Body of pancreas (tissue), 4 donors: ENCODE measurements around the gene TPST2.

Experiments used
- POLR2A ChIP-seq, 3 donors: fragments of 450-650 bp; IDR thresholded peaks; one replicate each; pipeline ENCODE4 v1.6.1; 2016; ENCODE audit warnings: antibody characterized with exemption in 3 of 3, mild to moderate bottlenecking in 2 of 3
- TF ChIP-seq, protein P1 (sequence below), 7 experiments: fragments of 450-650 bp in 4 of 7; fragments of 200-600 bp in 3 of 7; sonication (generic) in 3 of 7; IDR thresholded peaks; one replicate each; pipeline ENCODE4 v1.5.1; 2016 to 2019; ENCODE audit warnings: antibody characterized with exemption in 7 of 7

DNA sequence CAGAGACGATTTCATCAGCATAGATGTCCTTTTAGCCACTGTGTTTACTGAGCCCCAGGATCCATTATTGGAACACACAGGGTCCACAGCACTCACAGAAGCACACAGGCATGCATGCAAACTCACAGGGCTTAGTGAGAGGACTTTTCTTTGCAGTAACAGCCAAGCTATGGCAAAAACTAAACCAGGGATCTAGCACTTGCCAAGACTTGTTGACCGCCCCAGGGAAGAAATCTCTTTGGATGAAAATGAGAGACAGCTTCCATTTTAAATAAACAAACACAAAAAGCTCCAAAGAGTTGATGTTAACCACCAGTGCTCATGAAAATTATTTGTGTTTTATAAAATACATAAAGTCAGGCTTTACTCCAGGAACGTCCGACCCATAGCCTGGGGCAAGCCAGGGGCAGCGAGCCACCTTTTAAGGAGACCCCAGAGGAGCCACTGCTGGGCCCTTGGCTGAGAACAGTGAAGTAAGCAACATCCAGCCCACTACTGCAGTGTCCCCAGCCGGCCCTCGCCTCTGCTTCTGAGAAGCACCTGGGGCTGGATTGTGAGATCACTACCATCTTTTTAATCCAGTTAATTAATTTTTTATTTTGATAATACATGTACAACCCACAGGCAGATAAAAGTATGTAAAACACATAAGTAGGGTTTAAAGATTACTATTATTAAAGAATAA is 55.6 kb downstream of the TPST2 start:
- TF ChIP-seq, protein P1, sequence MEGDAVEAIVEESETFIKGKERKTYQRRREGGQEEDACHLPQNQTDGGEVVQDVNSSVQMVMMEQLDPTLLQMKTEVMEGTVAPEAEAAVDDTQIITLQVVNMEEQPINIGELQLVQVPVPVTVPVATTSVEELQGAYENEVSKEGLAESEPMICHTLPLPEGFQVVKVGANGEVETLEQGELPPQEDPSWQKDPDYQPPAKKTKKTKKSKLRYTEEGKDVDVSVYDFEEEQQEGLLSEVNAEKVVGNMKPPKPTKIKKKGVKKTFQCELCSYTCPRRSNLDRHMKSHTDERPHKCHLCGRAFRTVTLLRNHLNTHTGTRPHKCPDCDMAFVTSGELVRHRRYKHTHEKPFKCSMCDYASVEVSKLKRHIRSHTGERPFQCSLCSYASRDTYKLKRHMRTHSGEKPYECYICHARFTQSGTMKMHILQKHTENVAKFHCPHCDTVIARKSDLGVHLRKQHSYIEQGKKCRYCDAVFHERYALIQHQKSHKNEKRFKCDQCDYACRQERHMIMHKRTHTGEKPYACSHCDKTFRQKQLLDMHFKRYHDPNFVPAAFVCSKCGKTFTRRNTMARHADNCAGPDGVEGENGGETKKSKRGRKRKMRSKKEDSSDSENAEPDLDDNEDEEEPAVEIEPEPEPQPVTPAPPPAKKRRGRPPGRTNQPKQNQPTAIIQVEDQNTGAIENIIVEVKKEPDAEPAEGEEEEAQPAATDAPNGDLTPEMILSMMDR (IDR thresholded peaks at IDR 0.05), result no peak
- TF ChIP-seq POLR2A (IDR thresholded peaks at IDR 0.05), result no peak
